ENCODE results near the gene CKMT2.

Gene CKMT2

GRCh38 chr5:81239613-81240012 lies 6.5 kb downstream of the CKMT2 start:
- TF ChIP-seq CTCF (IDR thresholded peaks at IDR 0.05; ENCODE audit: borderline replicate concordance, insufficient read depth, low read depth, low read length), result no peak
- H3K4me3 ChIP-seq (ENCODE audit: low read depth, low read length), result no peak overlapping the region

- no peak overlapping the region for H3K4me3 ChIP-seq (ENCODE audit: low read depth, low read length)
- no peak for TF ChIP-seq CTCF (IDR thresholded peaks at IDR 0.05; ENCODE audit: borderline replicate concordance, insufficient read depth, low read depth, low read length)
Observed at GRCh38 chr5:81241001-81241400, 7.9 kb downstream of the CKMT2 start.

- no peak for TF ChIP-seq CTCF (IDR thresholded peaks at IDR 0.05; ENCODE audit: borderline replicate concordance, insufficient read depth, low read depth, low read length)
- no peak overlapping the region for H3K4me3 ChIP-seq (ENCODE audit: low read depth, low read length)
Observed at GRCh38 chr5:81241961-81242648, 9.0 kb downstream of the CKMT2 start.

- TF ChIP-seq CTCF (IDR thresholded peaks at IDR 0.05; ENCODE audit: borderline replicate concordance, insufficient read depth, low read depth, low read length), result no peak
- H3K4me3 ChIP-seq (ENCODE audit: low read depth, low read length), result no peak overlapping the region
Observed at GRCh38 chr5:81242906-81243436, 9.8 kb downstream of the CKMT2 start.

GRCh38 chr5:81244451-81244850 lies 11.3 kb downstream of the CKMT2 start:
- no peak for TF ChIP-seq CTCF (IDR thresholded peaks at IDR 0.05; ENCODE audit: borderline replicate concordance, insufficient read depth, low read depth, low read length)
- no peak overlapping the region for H3K4me3 ChIP-seq (ENCODE audit: low read depth, low read length)

- no peak overlapping the region for H3K4me3 ChIP-seq (ENCODE audit: low read depth, low read length)
- no peak for TF ChIP-seq CTCF (IDR thresholded peaks at IDR 0.05; ENCODE audit: borderline replicate concordance, insufficient read depth, low read depth, low read length)
Observed at GRCh38 chr5:81245871-81246235, 12.7 kb downstream of the CKMT2 start.

- no peak overlapping the region for H3K4me3 ChIP-seq (ENCODE audit: low read depth, low read length)
- no peak for TF ChIP-seq CTCF (IDR thresholded peaks at IDR 0.05; ENCODE audit: borderline replicate concordance, insufficient read depth, low read depth, low read length)
Observed at GRCh38 chr5:81246697-81247096, 13.6 kb downstream of the CKMT2 start.

Data from GM12875 (cell line).